HG03565 (cell line): ENCODE data around the gene TMEM87B.

ENCODE experiments used
- ATAC-seq: cut with Tn5 transposase; IDR thresholded peaks from one replicate; pipeline ENCODE4 v1.9.1; 2021; ENCODE audit warnings: mild to moderate bottlenecking, moderate library complexity; ENCODE audit not compliant: unreplicated experiment

The TMEM87B gene

DNA sequence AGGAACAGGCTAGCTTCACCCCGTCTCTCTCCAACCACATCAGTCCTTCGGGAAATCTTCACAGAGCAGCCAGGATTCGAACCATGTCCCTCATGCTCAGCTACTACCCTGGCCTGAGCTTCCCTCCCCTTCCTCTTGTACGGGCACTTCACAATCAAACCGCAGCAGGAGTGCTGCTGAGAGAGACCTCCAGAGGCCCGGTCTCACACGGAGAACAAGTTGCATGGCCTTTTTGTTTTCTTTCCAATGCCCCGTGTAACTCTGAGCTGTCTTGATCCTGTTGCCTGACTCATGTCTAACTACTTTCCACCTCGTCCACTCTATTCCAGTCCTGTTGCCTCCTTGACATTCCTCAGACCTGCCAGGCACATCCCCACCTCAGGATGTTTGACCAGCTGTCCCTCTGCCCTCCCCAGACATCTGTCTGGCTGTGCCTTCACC, 108.5 kb downstream of the TMEM87B start:
- no peak for ATAC-seq

DNA sequence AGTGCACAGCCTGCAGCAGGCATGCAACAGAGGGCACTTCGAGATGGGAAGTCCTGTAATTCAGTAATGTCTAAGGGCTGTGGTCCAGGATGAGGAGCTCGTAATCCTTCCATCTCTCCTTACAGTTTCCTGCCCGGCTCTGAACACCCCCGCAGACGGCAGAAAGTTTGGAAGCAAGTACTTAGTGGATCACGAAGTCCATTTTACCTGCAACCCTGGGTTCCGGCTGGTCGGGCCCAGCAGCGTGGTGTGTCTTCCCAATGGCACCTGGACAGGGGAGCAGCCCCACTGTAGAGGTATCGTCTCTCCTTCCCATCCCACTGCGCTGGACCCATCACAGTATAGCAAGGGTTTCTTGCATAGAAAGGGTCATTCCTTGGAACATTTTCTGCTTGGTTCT, 109.8 kb downstream of the TMEM87B start:
- no peak for ATAC-seq

DNA sequence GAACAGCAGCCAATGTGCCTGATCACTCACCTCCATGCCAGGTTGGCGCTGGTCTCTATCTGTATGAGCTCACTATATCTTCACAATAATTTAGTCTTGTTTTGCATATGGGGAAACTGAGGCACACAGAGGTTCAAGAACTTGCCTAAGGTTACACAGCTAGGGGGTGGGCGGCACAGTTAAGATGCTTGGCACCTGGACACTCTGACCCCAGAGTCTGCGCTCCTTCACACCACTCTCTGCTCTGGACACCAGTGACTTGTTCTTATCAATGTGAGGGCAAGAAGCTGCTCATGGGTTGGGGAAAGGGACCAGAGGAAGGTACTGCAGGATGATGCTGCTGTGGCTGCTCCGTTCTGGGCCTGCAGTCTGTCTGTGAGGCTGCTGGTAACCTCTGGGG, 110.2 kb downstream of the TMEM87B start:
- ATAC-seq, result no peak

DNA sequence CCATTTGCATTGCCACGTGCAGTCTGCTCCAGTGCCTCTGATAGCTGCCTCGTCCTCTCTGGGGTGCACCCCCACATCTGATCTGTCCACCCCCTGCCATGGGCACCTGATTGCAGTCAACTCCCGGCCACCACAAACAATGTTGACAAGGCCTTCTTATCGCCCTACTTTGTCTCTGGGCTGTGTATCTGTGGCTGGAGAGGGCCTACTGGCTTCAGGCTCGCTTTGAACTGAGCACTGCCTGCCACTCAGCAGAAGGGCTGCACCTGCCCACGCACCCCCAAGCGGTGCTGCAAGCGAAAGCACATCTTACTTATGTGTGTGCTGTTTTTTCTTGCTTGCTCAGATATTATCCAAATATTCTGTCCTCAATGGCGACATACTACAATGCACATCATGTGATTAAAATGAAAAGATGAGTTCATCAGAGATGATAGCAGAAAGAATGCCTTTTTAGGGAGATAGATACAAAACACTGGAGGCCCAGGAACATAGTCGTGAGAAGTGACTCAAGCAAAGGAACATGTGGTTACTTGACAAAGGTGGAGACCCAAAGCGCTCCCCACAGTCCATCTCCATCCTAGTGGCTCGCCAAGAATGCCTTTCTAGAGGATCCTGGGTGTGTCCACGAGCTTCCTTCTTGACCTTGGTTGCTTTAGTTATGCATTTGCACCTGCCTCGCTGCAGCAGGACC, 111.9 kb downstream of the TMEM87B start:
- ATAC-seq, result no peak

DNA sequence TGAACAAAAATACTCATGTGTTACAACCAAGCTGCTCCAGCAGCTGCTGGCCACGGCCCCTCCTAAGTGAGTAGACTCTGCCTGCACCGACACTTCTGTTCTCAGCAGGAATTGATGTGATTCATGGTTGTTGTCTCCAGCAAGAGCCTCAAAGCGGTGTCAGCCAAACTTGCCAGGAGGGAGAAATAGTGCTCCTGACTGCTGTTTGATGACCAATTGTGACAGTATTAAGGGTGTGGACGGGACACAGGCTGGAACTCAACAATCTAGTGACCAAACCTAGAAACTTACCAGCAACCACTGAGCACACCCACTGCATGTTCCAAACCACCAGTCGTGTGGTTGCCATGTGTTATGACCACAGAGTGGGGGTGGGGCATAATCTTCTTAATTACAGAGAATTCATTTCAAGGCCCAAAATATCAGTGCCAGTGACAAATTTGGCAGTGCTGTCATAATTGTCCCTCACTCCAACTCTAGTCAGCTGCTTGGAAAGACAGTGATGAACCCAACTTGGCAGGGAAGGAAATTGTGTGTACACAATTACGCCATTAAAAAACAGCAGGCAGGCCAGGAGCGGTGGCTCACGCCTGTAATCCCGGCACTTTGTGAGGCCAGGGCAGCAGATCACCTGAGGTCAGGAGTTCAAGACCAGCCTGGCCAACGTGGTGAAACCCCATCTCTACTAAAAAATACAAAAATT, 113.5 kb downstream of the TMEM87B start:
- no peak for ATAC-seq
